OCI-LY1 (cell line): ENCODE results near the gene STEAP2.

Source experiments
- H2AFZ ChIP-seq: fragments of 200-600 bp; sonication (generic), shearing (Covaris generic); 2 replicates; pipeline ENCODE4 v1.6.0; 2014; ENCODE audit warnings: antibody characterized with exemption, mild to moderate bottlenecking, low read length
- H3F3A ChIP-seq: fragments of 200-600 bp; sonication (generic), shearing (Covaris generic); 2 replicates; pipeline ENCODE4 v1.6.0; 2014; ENCODE audit warnings: mild to moderate bottlenecking, antibody characterized with exemption, low read length, moderate library complexity; ENCODE audit not compliant: insufficient read depth
- H3K27ac ChIP-seq: fragments of 200-600 bp; sonication (generic); 2 replicates; pipeline ENCODE4 v1.5.1; 2014; ENCODE audit warnings: low read length, mixed run types, mild to moderate bottlenecking, low read depth; ENCODE audit not compliant: poor library complexity, severe bottlenecking
- H3K27me3 ChIP-seq: fragments of 200-600 bp; sonication (generic); 2 replicates; pipeline ENCODE4 v1.6.0; 2014; ENCODE audit warnings: antibody characterized with exemption, mild to moderate bottlenecking, low read length, moderate library complexity; ENCODE audit not compliant: insufficient read depth
- H3K36me3 ChIP-seq: fragments of 200-600 bp; sonication (generic); 2 replicates; pipeline ENCODE4 v1.6.1; 2014; ENCODE audit warnings: mild to moderate bottlenecking, antibody characterized with exemption, low read length, moderate library complexity, mixed read lengths; ENCODE audit not compliant: insufficient read depth
- H3K4me1 ChIP-seq: fragments of 200-600 bp; sonication (generic); 2 replicates; pipeline ENCODE4 v1.5.1; 2014; ENCODE audit warnings: mild to moderate bottlenecking, low read length, moderate library complexity; ENCODE audit not compliant: insufficient read depth, severe bottlenecking
- H3K4me2 ChIP-seq: fragments of 200-600 bp; sonication (generic), shearing (Covaris generic); 2 replicates; pipeline ENCODE4 v1.6.1; 2014; ENCODE audit warnings: low read length
- H3K4me3 ChIP-seq: fragments of 200-600 bp; sonication (generic); 2 replicates; pipeline ENCODE4 v1.5.1; 2014; ENCODE audit warnings: low read length, low read depth, mild to moderate bottlenecking, mixed read lengths; ENCODE audit not compliant: poor library complexity, severe bottlenecking
- H3K79me2 ChIP-seq: fragments of 200-600 bp; shearing (Covaris generic); 2 replicates; pipeline ENCODE4 v1.6.1; 2016; ENCODE audit warnings: mixed run types, low read length, mixed read lengths; ENCODE audit not compliant: insufficient read depth
- H3K9ac ChIP-seq: fragments of 200-600 bp; sonication (generic), shearing (Covaris generic); 2 replicates; pipeline ENCODE4 v1.6.1; 2014; ENCODE audit warnings: mild to moderate bottlenecking, low read length, mixed read lengths
- H3K9me2 ChIP-seq: fragments of 200-600 bp; sonication (generic), shearing (Covaris generic); 2 replicates; pipeline ENCODE4 v1.6.1; 2014; ENCODE audit warnings: low read depth, mild to moderate bottlenecking, low read length, mixed read lengths
- H3K9me3 ChIP-seq: fragments of 200-600 bp; shearing (Covaris generic); 2 replicates; pipeline ENCODE4 v1.6.1; 2014; ENCODE audit warnings: low read length, mixed read lengths
- H4K20me1 ChIP-seq: fragments of 200-600 bp; sonication (generic), shearing (Covaris generic); 2 replicates; pipeline ENCODE4 v1.6.0; 2016; ENCODE audit warnings: mild to moderate bottlenecking, low read length; ENCODE audit not compliant: insufficient read depth
- CTCF ChIP-seq: fragments of 200-600 bp; sonication (generic), shearing (Covaris generic); IDR thresholded peaks from 2 replicates; pipeline ENCODE4 v1.5.1; 2017; ENCODE audit warnings: mild to moderate bottlenecking, antibody characterized with exemption, low read length, moderate library complexity, mixed read lengths
- EZH2 ChIP-seq: fragments of 200-600 bp; sonication (generic), shearing (Covaris generic); IDR thresholded peaks from 2 replicates; pipeline ENCODE4 v1.8.0; 2017; ENCODE audit warnings: borderline replicate concordance, mixed run types, mild to moderate bottlenecking, antibody characterized with exemption, low read length, moderate library complexity, mixed read lengths

The STEAP2 gene

GRCh38 chr7:90238022-90238421, 26.5 kb downstream of the STEAP2 start:
- TF ChIP-seq EZH2: no peak
- TF ChIP-seq CTCF: no peak
- Histone ChIP-seq H3K79me2 (no peaks in the 10 kb centered on the region), H3K27me3 (no peaks in the 10 kb centered on the region), H3F3A (no peaks in the 10 kb centered on the region), H3K9me2 (no peaks in the 10 kb centered on the region), H4K20me1 (no peaks in the 10 kb centered on the region), H3K9me3 (no peaks in the 10 kb centered on the region), H3K4me3 (no peak overlapping the region), H3K36me3 (no peaks in the 10 kb centered on the region), H3K4me1 (peaks cover 17% of the 10 kb centered on the region), H2AFZ (no peak overlapping the region), H3K4me2 (no peak overlapping the region), H3K9ac (no peak overlapping the region), H3K27ac (no peak overlapping the region)

GRCh38 chr7:90238583-90238982, 27.0 kb downstream of the STEAP2 start:
- H3K36me3 ChIP-seq: no peaks in the 10 kb centered on the region
- H3K9ac ChIP-seq: no peak overlapping the region
- no peaks in the 10 kb centered on the region for H3K79me2 ChIP-seq
- H3K4me3 ChIP-seq: no peak overlapping the region
- no peak overlapping the region for H2AFZ ChIP-seq
- H3K4me2 ChIP-seq: no peak overlapping the region
- H3F3A ChIP-seq: no peaks in the 10 kb centered on the region
- H4K20me1 ChIP-seq: no peaks in the 10 kb centered on the region
- no peaks in the 10 kb centered on the region for H3K27me3 ChIP-seq
- H3K9me2 ChIP-seq: no peaks in the 10 kb centered on the region
- TF ChIP-seq CTCF (no peak), EZH2 (no peak)
- no peak overlapping the region for H3K27ac ChIP-seq
- H3K4me1 ChIP-seq: peaks cover 21% of the 10 kb centered on the region
- H3K9me3 ChIP-seq: no peaks in the 10 kb centered on the region

GRCh38 chr7:90239050-90239449, 27.5 kb downstream of the STEAP2 start:
- H3K27me3 ChIP-seq: no peaks in the 10 kb centered on the region
- H3K9ac ChIP-seq: no peak overlapping the region
- H3K36me3 ChIP-seq: no peaks in the 10 kb centered on the region
- H4K20me1 ChIP-seq: no peaks in the 10 kb centered on the region
- no peak overlapping the region for H3K4me2 ChIP-seq
- H3K4me1 ChIP-seq: peaks cover 24% of the 10 kb centered on the region
- no peak for TF ChIP-seq EZH2
- no peak for TF ChIP-seq CTCF
- no peaks in the 10 kb centered on the region for H3K79me2 ChIP-seq
- H3K9me2 ChIP-seq: no peaks in the 10 kb centered on the region
- H3K4me3 ChIP-seq: no peak overlapping the region
- H3K27ac ChIP-seq: no peak overlapping the region
- no peaks in the 10 kb centered on the region for H3F3A ChIP-seq
- no peaks in the 10 kb centered on the region for H3K9me3 ChIP-seq
- no peak overlapping the region for H2AFZ ChIP-seq
